Vagina (tissue), 2 donors: ENCODE results near the gene ADAP1.

ENCODE experiments used
- CTCF ChIP-seq, 3 experiments: fragments of 450-650 bp in 2 of 3; fragments of 200-600 bp in 1 of 3; sonication (generic) in 1 of 3; IDR thresholded peaks; one replicate each; pipeline ENCODE4 v1.5.1; 2017 to 2019; ENCODE audit warnings: antibody characterized with exemption in 3 of 3, mild to moderate bottlenecking in 2 of 3, moderate library complexity in 2 of 3
- POLR2A ChIP-seq, 2 donors: fragments of 450-650 bp; IDR thresholded peaks; one replicate each; pipeline ENCODE4 v1.6.1; 2017; ENCODE audit warnings: antibody characterized with exemption in 2 of 2, mild to moderate bottlenecking in 2 of 2, moderate library complexity in 2 of 2

- TF ChIP-seq POLR2A (IDR thresholded peaks at IDR 0.05) (no peak), CTCF (IDR thresholded peaks at IDR 0.05) (no peak)
Measured at GRCh38 chr7:913736-914520, 40.6 kb downstream of the ADAP1 start.
